ENCODE results near the gene VEGFC.

The VEGFC gene

DNA sequence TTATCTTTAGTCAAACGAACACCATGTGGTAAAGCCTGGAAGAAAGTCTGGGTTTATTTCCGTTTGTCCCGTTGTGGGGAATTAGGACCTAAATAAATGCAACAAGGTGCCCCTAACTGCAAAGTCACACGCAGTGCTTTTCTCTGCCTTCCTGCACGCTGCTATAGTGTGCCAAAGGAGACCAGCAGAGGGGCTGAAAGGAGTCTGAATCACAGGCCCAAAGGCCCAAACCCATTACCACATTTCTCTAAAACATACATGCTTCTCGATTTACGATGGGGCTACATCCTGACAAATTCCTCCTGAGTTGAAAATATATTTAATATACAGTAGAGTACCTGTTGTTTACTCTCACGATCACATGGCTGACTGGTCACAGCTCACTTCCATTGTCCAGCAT lies 4.5 kb downstream of the VEGFC start:
- Histone ChIP-seq H3K36me3 (no peaks in the 10 kb centered on the region), H3K4me3 (ENCODE audit: low read depth, low read length) (no peak overlapping the region), H3K4me1 (no peaks in the 10 kb centered on the region), H3K27me3 (peaks cover 11% of the 10 kb centered on the region), H3K9me3 (no peaks in the 10 kb centered on the region)
- TF ChIP-seq, protein P1, sequence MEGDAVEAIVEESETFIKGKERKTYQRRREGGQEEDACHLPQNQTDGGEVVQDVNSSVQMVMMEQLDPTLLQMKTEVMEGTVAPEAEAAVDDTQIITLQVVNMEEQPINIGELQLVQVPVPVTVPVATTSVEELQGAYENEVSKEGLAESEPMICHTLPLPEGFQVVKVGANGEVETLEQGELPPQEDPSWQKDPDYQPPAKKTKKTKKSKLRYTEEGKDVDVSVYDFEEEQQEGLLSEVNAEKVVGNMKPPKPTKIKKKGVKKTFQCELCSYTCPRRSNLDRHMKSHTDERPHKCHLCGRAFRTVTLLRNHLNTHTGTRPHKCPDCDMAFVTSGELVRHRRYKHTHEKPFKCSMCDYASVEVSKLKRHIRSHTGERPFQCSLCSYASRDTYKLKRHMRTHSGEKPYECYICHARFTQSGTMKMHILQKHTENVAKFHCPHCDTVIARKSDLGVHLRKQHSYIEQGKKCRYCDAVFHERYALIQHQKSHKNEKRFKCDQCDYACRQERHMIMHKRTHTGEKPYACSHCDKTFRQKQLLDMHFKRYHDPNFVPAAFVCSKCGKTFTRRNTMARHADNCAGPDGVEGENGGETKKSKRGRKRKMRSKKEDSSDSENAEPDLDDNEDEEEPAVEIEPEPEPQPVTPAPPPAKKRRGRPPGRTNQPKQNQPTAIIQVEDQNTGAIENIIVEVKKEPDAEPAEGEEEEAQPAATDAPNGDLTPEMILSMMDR (IDR thresholded peaks at IDR 0.05; ENCODE audit: low read depth, low read length) = no peak
- no peak for DNase-seq

DNA sequence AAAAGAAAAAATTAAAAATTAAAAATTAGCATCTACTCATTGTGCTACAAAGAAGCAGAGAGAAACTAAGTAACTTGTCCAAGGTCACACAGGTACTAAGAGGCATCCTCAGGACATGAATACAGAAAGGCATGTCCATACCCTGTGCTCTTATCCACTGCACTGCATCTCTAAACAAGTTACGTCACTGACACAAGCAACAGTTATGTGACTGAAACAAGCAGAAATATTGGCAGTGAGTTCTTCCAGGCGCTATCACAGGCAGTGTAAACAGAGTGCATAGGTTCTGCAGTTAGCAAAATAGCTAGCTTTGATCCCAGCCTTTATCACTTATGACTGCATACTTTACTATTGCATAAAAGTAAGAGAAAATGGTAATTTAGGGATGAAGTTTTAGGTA lies 7.9 kb downstream of the VEGFC start:
- no peaks in the 10 kb centered on the region for H3K4me1 ChIP-seq
- no peaks in the 10 kb centered on the region for H3K36me3 ChIP-seq
- no peak for DNase-seq
- no peak overlapping the region for H3K4me3 ChIP-seq (ENCODE audit: low read depth, low read length)
- TF ChIP-seq, protein P1 (IDR thresholded peaks at IDR 0.05; ENCODE audit: low read depth, low read length) = no peak
- H3K9me3 ChIP-seq = no peaks in the 10 kb centered on the region
- no peaks in the 10 kb centered on the region for H3K27me3 ChIP-seq

DNA sequence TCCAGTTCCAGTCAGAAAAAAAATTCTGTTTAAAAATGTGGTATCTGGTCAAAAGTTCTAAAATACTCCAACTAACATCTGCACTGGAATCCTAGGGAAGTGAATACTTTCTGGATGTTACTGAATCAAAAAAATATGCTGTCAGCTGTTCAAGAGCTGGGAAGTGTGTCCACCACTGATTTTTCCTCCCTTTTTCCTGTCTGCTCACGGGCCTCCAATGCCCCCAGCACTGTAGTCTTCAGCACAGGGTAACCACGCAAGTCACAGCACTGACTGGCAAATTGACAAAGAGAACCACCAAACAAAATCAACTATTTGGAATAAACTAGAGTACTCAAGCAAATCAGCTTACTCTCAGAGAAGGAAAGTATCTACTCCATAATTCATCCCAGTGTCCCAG lies 9.9 kb downstream of the VEGFC start:
- TF ChIP-seq, protein P1 (IDR thresholded peaks at IDR 0.05; ENCODE audit: low read depth, low read length) = no peak
- H3K4me3 ChIP-seq (ENCODE audit: low read depth, low read length) = no peak overlapping the region
- H3K4me1 ChIP-seq = no peaks in the 10 kb centered on the region

DNA sequence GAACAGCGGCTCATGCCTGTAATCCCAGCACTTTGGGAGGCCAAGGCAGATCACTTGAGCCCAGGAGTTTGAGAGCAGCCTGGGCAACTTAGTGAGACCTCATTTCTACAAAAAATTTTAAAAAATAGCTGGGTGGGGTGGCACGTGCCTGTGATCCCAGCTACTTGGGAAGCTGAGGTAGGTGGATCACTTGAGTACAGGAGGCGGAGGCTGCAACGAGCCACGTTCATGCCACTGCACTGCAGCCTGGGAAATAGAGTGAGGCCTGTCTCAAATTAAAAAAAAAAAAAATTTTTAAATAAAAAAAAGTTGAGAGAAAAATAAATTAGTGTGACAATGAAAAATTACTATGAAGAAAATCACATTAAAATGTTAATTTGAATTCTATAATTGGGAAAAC lies 10.5 kb downstream of the VEGFC start:
- H3K9me3 ChIP-seq = no peaks in the 10 kb centered on the region
- no peaks in the 10 kb centered on the region for H3K36me3 ChIP-seq
- no peak overlapping the region for H3K4me3 ChIP-seq (ENCODE audit: low read depth, low read length)
- DNase-seq = no peak
- no peaks in the 10 kb centered on the region for H3K4me1 ChIP-seq
- H3K27me3 ChIP-seq = no peaks in the 10 kb centered on the region
- TF ChIP-seq, protein P1 (IDR thresholded peaks at IDR 0.05; ENCODE audit: low read depth, low read length) = no peak

More for the DNA sequence above, 9.9 kb downstream of the VEGFC start:
- H3K36me3 ChIP-seq = no peaks in the 10 kb centered on the region
- DNase-seq = no peak
- no peaks in the 10 kb centered on the region for H3K9me3 ChIP-seq
- H3K27me3 ChIP-seq = no peaks in the 10 kb centered on the region

DNA sequence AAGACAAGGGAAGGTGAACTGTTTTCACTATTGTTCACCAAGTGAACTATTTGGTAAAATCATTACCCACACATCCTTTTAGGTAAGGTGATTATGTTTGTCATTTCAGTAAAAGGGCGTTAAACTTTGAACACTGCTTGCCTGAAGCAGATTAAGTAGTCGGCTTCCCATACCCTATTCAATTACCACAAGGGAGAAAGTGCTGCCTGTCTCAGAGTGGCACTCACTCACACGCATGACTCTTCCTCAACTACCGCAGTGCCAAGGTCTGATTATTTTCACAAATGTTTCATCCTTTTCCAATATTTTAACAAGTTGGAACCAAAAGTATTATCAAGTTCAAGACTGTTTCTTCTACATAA lies 11.0 kb downstream of the VEGFC start:
- H3K4me3 ChIP-seq (ENCODE audit: low read depth, low read length) = no peak overlapping the region
- TF ChIP-seq, protein P1 (IDR thresholded peaks at IDR 0.05; ENCODE audit: low read depth, low read length) = no peak

DNA sequence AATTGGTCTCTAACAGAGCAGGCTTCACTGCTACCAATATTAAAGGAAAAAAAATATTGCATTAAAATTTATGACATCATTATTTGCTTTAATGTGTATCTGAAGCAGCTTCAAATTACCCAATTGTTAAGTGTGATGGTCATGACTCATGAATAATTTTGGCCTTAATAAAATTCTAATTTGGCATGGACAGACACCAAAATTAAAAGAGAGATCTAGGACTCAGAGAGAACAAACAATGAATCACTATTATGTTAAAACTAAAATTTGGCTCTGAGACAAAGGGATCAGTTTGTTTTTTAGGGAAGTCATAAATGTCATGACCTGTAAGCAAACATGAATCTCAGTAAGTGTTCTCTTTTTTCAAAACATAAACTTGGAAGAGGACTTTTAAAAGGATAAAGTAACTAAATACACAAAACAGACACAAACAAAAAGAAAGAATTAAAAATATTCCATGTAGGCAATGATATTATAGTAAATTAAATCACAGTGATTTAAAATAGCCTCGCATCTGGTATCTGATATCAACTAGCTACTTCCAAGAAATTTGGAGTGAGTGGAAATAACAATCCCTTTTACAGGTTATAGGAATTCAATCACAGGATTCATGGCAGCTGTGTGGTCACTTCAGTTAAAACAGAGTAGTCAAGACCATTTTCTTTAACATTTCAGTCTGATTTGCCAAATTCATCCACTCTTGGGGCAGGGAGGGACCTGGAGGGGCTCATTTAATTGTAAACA lies 11.6 kb downstream of the VEGFC start:
- Histone ChIP-seq H3K4me1 (no peaks in the 10 kb centered on the region), H3K9me3 (no peaks in the 10 kb centered on the region), H3K4me3 (ENCODE audit: low read depth, low read length) (no peak overlapping the region), H3K27me3 (no peaks in the 10 kb centered on the region), H3K36me3 (no peaks in the 10 kb centered on the region)
- TF ChIP-seq, protein P1 (IDR thresholded peaks at IDR 0.05; ENCODE audit: low read depth, low read length) = no peak
- DNase-seq = no peak

More for the DNA sequence above, 11.0 kb downstream of the VEGFC start:
- DNase-seq = no peak
- Histone ChIP-seq H3K27me3 (no peaks in the 10 kb centered on the region), H3K4me1 (no peaks in the 10 kb centered on the region), H3K36me3 (no peaks in the 10 kb centered on the region), H3K9me3 (no peaks in the 10 kb centered on the region)

All from BE2C (cell line).